Transverse colon (tissue), 4 donors: ENCODE results near the gene DDX56.

Experiments used
- CTCF ChIP-seq, 5 experiments: fragments of 200-600 bp in 3 of 5; fragments of 450-650 bp in 2 of 5; sonication (generic) in 3 of 5; IDR thresholded peaks; 1 replicate in 2 of 5; 2 replicates in 3 of 5; pipeline ENCODE4 v1.5.1; 2016 to 2017; ENCODE audit warnings: antibody characterized with exemption in 5 of 5, inconsistent platforms in 3 of 5, mild to moderate bottlenecking in 2 of 5, moderate library complexity in 1 of 5
- EP300 ChIP-seq: sonication (generic); formaldehyde crosslinking; IDR thresholded peaks from one replicate; pipeline ENCODE4 v1.6.1; 2017; ENCODE audit warnings: antibody characterized with exemption, low read depth
- POLR2A ChIP-seq: fragments of 450-650 bp; IDR thresholded peaks from one replicate; pipeline ENCODE4 v1.6.1; 2016; ENCODE audit warnings: antibody characterized with exemption, mild to moderate bottlenecking, moderate library complexity
- POLR2AphosphoS5 ChIP-seq, 3 donors: sonication (generic); formaldehyde crosslinking; IDR thresholded peaks; one replicate each; pipeline ENCODE4 v1.6.1; 2016; ENCODE audit warnings: antibody characterized with exemption in 3 of 3

DNA sequence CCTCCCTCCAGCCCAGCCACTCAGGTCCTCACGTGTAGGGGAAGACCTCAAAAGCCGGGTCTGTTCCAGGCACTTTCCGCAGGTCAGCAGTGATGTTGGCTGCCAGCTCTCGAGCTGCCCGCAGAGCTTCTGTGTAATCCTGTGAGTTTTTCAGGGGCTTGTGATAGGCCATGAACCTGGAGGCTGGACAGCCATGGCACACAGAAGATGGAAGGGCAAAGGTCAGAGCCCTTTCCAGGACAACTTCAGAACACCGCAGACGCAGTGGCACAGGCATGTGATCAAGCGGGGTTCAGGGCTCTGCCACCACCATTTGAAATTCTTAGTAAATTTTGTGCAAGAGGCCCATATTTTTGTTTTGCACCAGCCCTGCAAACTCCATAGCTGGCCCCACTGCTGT is 56.5 kb downstream of the DDX56 start:
- TF ChIP-seq CTCF (IDR thresholded peaks at IDR 0.05) (no peak), EP300 (no peak), POLR2A (no peak), POLR2AphosphoS5 (IDR thresholded peaks at IDR 0.05) (no peak)
